ENCODE measurements around the gene MXRA8. TPM values are rescaled to one million over a fixed set of nuclear protein-coding genes. Genes with fewer than 3 reads are reported as not detected.

The MXRA8 gene
- total RNA-seq, 1 experiment from 2014 or later, result 5.0 TPM

DNA sequence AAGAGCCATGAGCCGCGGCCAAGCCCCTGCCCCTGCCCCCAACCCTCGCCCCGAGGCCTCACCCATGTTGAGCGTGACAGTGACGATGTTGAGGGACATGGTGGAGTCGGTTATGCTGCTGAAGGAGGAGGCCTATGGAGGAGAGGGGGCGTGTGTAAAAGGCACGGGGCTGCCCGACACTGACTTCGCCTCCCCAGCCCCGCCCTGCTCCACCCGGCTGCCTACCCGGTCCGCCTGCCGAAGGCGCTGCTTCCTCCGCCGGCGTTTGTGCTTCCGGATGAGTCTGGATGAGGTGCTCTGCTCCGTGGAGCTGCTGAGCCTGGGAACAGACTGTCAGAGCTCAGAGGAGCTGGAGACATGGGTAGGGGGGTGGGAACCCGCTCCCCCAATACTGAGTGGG lies 18.2 kb downstream of the MXRA8 start:
- Histone ChIP-seq H3K4me1 (0 out of 2 replicates have a peak, but pooled peaks cover 1% of the 10 kb centered on the region), H3K27me3 (replicated peaks; ENCODE audit: control insufficient read depth, insufficient read depth, low read length) (no peaks in the 10 kb centered on the region), H3K36me3 (ENCODE audit: control insufficient read depth, insufficient read depth, low read length) (no peaks in the 10 kb centered on the region; the same call in 1 of the 2 replicates), H3K4me3 (ENCODE audit: low read depth, low read length) (no peak overlapping the region), H3K9me3 (no peaks in the 10 kb centered on the region)
- intact Hi-C loops (cut with micrococcal nuclease; ENCODE audit: unreplicated experiment), result loop anchor here (10.0 kb wide), 1 partner anchor 165 kb away; no protein-coding TSS in a partner anchor
- Mint-ChIP-seq H3K36me3 (ENCODE audit: insufficient read depth, unreplicated experiment) (peaks cover 35% of the 10 kb centered on the region), H3K27me3 (ENCODE audit: insufficient read depth, unreplicated experiment) (no peaks in the 10 kb centered on the region), H3K4me3 (ENCODE audit: unreplicated experiment) (no peak overlapping the region), H3K9me3 (ENCODE audit: unreplicated experiment) (no peaks in the 10 kb centered on the region), H3K27ac (ENCODE audit: unreplicated experiment) (no peak overlapping the region), H3K4me1 (ENCODE audit: low read depth, unreplicated experiment) (no peaks in the 10 kb centered on the region)
- BruUV-seq (replicated peaks), result no TSS peak
- TF ChIP-seq, protein P1, sequence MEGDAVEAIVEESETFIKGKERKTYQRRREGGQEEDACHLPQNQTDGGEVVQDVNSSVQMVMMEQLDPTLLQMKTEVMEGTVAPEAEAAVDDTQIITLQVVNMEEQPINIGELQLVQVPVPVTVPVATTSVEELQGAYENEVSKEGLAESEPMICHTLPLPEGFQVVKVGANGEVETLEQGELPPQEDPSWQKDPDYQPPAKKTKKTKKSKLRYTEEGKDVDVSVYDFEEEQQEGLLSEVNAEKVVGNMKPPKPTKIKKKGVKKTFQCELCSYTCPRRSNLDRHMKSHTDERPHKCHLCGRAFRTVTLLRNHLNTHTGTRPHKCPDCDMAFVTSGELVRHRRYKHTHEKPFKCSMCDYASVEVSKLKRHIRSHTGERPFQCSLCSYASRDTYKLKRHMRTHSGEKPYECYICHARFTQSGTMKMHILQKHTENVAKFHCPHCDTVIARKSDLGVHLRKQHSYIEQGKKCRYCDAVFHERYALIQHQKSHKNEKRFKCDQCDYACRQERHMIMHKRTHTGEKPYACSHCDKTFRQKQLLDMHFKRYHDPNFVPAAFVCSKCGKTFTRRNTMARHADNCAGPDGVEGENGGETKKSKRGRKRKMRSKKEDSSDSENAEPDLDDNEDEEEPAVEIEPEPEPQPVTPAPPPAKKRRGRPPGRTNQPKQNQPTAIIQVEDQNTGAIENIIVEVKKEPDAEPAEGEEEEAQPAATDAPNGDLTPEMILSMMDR (IDR thresholded peaks at IDR 0.05; ENCODE audit: insufficient read depth in 1 of 2, low read depth in 1 of 2, low read length in 1 of 2, severe bottlenecking in 1 of 2, unreplicated experiment in 1 of 2), result no peak
- ChIA-PET POLR2A (no interaction called here), CTCF (no interaction called here)
- DNase-seq, result no peak

DNA sequence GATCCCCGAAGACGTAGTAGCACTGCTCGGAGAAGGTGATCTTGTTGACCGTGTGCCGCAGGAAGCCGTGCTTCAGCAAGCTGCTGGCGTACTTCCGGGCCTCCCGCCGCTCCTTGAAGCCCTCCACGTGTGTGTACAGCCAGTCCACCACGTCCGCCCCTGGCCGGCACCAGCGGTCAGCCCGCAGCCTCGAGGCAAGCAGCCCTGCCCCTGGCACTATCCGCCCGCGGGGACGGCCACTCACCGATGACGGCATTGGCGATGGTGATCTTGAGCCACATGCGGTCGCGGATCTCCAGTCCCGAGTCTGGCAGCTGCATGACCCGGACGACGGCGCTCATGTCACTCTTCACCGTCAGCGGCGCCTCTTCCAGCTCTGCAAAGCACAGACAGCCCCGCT lies 20.1 kb downstream of the MXRA8 start:
- H3K4me3 Mint-ChIP-seq (ENCODE audit: unreplicated experiment), result no peak overlapping the region
- no peaks in the 10 kb centered on the region for H3K4me1 Mint-ChIP-seq (ENCODE audit: low read depth, unreplicated experiment)
- TF ChIP-seq, protein P1 (IDR thresholded peaks at IDR 0.05; ENCODE audit: insufficient read depth in 1 of 2, low read depth in 1 of 2, low read length in 1 of 2, severe bottlenecking in 1 of 2, unreplicated experiment in 1 of 2), result no peak
- no TSS peak for BruUV-seq (replicated peaks)
- intact Hi-C loops (cut with micrococcal nuclease; ENCODE audit: unreplicated experiment), result no loop called here
- H3K36me3 ChIP-seq (ENCODE audit: control insufficient read depth, insufficient read depth, low read length), result no peaks in the 10 kb centered on the region; the same call in 1 of the 2 replicates
- H3K27ac Mint-ChIP-seq (ENCODE audit: unreplicated experiment), result no peak overlapping the region
- no peak for DNase-seq
- no peaks in the 10 kb centered on the region for H3K4me1 ChIP-seq
- H3K36me3 Mint-ChIP-seq (ENCODE audit: insufficient read depth, unreplicated experiment), result peaks cover 45% of the 10 kb centered on the region
- POLR2A ChIA-PET, result no interaction called here
- no peaks in the 10 kb centered on the region for H3K27me3 ChIP-seq (replicated peaks; ENCODE audit: control insufficient read depth, insufficient read depth, low read length)
- CTCF ChIA-PET, result no interaction called here
- H3K27me3 Mint-ChIP-seq (ENCODE audit: insufficient read depth, unreplicated experiment), result no peaks in the 10 kb centered on the region
- no peaks in the 10 kb centered on the region for H3K9me3 Mint-ChIP-seq (ENCODE audit: unreplicated experiment)
- H3K9me3 ChIP-seq, result no peaks in the 10 kb centered on the region
- no peak overlapping the region for H3K4me3 ChIP-seq (ENCODE audit: low read depth, low read length)

DNA sequence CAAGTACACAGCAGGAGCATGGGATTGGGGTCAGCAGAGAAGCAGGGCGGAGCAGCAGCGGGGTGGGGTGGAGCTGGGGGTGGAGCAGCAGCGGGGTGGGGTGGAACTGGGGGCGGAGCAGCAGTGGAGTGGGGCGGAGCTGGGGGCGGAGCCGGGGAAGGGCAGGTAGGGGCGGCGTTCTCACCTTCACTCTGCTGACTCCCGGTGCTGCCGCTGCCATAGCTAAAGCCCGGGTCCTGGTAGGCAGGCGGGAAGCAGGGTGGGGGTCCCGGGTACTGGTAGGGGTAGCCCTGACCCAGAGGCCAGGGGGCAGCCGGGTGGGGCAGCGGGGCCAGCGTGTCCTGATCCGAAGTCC lies 20.6 kb downstream of the MXRA8 start:
- no peaks in the 10 kb centered on the region for H3K27me3 ChIP-seq (replicated peaks; ENCODE audit: control insufficient read depth, insufficient read depth, low read length)
- no peak overlapping the region for H3K4me3 Mint-ChIP-seq (ENCODE audit: unreplicated experiment)
- H3K4me1 Mint-ChIP-seq (ENCODE audit: low read depth, unreplicated experiment), result no peaks in the 10 kb centered on the region
- H3K9me3 ChIP-seq, result no peaks in the 10 kb centered on the region
- H3K36me3 Mint-ChIP-seq (ENCODE audit: insufficient read depth, unreplicated experiment), result peaks cover 40% of the 10 kb centered on the region
- no peak for DNase-seq
- no peaks in the 10 kb centered on the region; the same call in 1 of the 2 replicates for H3K36me3 ChIP-seq (ENCODE audit: control insufficient read depth, insufficient read depth, low read length)
- H3K4me1 ChIP-seq, result no peaks in the 10 kb centered on the region
- H3K9me3 Mint-ChIP-seq (ENCODE audit: unreplicated experiment), result no peaks in the 10 kb centered on the region
- TF ChIP-seq, protein P1 (IDR thresholded peaks at IDR 0.05; ENCODE audit: insufficient read depth in 1 of 2, low read depth in 1 of 2, low read length in 1 of 2, severe bottlenecking in 1 of 2, unreplicated experiment in 1 of 2), result no peak
- no peak overlapping the region for H3K27ac Mint-ChIP-seq (ENCODE audit: unreplicated experiment)
- H3K4me3 ChIP-seq (ENCODE audit: low read depth, low read length), result no peak overlapping the region
- ChIA-PET POLR2A (no interaction called here), CTCF (no interaction called here)
- BruUV-seq (replicated peaks), result no TSS peak
- no peaks in the 10 kb centered on the region for H3K27me3 Mint-ChIP-seq (ENCODE audit: insufficient read depth, unreplicated experiment)
- intact Hi-C loops (cut with micrococcal nuclease; ENCODE audit: unreplicated experiment), result no loop called here
